CD4-positive, alpha-beta T cell treated with Interleukin-6 at 100 ng/mL for 8 hours (primary cell): ENCODE measurements around the gene SLC25A22.

ENCODE experiments used
- DNase-seq: peaks from one replicate; pipeline ENCODE4 v3.0.0-alpha.2; 2020; ENCODE audit warnings: mixed read lengths, low spot score

Gene SLC25A22

DNA sequence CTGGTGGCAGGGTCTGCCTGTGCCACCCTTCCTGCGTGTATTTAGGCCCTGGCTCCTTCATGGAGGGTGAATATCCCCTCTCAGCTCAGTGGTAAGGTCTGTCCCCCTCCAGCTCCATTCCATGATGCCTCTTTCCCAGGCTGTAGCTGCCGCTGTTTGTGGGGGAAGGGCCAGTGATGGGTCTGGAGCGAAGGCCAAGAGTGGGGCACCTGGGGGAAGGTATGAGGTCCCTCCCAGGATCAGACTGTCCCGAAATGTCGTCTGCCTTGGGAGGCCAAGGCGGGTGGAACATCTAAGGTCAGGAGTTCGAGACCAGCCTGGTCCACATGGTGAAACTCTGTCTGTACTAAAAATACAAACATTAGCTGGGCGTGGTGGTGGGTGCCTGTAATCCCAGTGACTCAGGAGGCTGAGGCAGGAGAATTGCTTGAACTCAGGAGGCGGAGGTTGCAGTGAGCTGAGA, 35.8 kb upstream of the SLC25A22 start:
- no peak for DNase-seq

DNA sequence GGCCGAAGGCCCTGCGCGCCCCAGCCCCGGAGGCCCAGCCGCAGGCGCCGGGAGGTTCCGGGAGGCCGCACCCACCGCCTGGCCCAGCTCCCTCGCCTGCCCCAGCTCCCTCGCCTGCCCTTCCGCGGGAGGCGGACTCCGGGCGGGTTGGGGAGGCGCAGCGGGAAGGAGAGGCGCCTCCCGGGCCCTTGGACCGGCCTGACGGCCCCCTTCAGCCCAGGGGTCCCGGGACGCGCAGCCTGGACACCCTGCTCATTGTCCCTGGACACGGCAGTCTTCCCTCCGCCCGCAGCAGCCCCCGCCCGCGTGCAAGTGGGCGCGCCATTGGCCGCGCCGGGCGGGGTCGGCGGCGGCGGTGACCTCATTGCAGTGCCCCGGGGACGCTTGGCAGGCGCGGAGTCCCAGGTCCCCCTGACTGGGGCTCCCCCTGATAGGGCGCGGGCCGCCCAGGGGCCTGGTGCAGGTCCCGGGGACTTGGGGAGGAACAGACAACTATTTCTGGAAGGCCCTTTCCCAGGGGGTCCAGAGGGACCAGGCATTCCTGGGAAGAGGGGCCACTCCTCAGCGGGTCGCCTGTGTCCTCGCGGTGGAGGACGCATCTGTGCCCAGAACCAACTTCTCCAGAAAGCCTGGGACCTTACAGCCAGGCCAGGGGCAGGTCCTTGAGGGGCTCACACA, 35.2 kb upstream of the SLC25A22 start:
- no peak for DNase-seq

DNA sequence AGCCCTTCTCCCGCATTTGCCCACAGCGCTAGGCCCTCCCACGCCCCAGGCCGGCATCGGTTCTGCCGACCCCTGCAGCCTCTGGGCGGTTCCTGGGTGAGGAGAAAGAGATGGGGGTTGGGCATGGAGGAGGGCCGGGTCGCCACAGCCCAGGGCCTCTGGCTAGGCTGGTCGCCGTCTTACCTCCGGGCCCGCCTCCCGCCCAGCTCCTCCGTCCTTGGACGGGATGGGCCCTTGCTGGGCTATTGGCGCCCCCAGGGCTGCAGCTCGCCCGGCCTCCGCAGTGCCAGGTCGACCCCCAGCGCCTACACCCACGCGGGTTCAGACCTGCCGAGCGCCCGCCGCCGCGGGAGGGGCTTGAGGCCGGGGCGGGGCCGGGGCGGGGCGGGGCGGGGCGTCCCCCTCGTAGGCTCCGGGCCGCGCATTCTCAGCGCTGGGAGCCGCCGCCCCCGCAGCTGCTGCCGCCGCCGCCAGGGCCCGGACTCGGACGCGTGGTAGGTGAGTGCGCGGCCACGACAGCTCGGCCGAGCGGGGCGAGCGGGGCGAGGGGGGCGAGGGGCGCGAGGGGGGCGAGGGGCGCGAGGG, 34.5 kb upstream of the SLC25A22 start, which contains the start of gene CD151:
TSS of gene CD151 (plus strand) at position 424 of the 585 bp plus-strand sequence. CDS start 3,118 bp downstream, outside the sequence.
- peak; percentile 50 for DNase-seq

DNA sequence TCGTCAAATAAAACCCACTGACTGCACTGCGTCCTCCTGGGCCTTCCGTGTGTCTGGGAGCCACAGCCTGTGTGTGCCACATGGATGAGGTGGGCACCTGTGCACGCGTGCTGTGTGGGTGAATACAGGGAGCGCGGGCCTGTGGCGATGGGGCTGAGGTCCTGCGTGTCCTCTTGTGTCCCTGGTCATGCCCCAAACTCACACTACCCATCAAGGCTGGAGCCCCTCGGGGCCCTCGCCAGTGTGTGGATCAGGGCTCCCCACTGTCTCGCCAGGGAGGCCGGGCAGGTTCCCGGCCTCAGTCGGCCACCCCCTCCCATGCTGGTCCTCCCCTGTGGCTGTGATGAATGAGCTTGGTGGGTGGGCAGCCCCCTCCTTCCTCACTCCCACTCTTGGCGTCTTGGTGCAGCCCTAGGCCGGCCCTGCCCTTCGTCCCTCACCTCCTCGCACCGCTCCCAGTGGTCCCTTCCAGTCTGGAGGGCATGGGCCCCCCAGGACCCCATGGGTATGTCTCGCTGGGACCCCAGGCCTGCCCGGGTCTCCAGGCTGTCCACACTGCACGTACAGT, 34.0 kb upstream of the SLC25A22 start:
- DNase-seq: no peak

- DNase-seq: no peak
Observed at GRCh38 chr11:831118-831864, 33.2 kb upstream of the SLC25A22 start.

- peak; percentile 35 for DNase-seq
Observed at GRCh38 chr11:830295-831117, 32.4 kb upstream of the SLC25A22 start.

DNA sequence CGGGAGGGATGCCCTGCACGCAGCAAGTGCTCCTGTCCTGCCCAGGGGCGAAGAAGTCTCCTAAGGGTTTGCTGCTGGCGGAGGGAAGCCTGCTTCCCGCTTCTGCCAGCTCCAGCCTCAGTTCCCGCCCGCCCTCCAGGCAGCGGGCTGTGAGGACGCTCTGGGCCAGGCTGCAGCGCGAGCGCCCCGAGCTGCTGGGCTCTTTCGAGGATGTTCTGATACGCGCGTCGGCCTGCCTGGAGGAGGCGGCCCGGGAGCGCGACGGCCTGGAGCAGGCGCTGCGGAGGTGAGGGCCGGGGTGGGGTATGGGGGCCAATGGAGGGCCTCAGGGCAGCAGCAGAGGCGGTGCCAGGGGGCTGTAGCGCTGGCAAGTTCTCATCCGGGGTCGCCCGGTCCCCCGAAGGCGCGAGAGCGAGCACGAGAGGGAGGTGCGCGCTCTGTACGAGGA, 31.8 kb upstream of the SLC25A22 start:
- DNase-seq: no peak

- DNase-seq: no peak
Observed at GRCh38 chr11:829176-829846, 31.2 kb upstream of the SLC25A22 start.

GRCh38 chr11:828506-829175, 30.6 kb upstream of the SLC25A22 start:
- no peak for DNase-seq

DNA sequence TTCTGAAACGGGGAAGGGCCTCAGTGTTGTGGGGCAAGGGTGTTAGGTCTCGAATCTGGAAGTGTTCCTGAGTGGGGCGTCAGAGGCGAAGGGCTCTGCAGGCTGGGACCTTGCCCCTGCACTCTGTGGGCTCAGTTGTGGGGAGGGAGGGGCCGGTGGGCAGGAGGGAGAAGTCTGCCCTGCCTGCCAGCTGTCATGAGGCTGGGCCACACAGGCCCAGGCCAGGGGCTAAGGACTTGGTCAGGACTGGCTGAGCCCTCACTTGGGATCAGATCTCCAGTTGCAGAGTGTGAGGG, 29.8 kb upstream of the SLC25A22 start, which contains the start of gene CRACR2B:
TSS of gene CRACR2B (plus strand) at position 23 of the 296 bp plus-strand sequence. CDS start 689 bp downstream, outside the sequence.
- no peak for DNase-seq

GRCh38 chr11:827146-827896, 29.2 kb upstream of the SLC25A22 start:
- no peak for DNase-seq

DNA sequence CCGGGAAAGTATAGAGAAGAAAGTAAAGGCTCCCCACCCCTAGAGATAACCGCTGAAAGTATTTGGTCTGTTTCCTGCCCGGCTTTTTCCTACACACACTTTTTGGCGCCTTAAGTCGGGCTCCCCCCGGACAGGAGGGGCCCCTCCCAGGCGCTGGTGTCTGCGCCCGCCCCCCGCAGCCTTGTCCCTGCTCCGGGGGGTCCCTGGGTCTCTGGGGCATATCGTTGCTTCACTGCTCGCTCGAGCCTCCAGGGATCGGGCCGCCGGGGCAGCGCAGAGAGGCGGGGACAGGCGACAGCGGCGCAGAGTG, 28.7 kb upstream of the SLC25A22 start:
- DNase-seq: no peak

DNA sequence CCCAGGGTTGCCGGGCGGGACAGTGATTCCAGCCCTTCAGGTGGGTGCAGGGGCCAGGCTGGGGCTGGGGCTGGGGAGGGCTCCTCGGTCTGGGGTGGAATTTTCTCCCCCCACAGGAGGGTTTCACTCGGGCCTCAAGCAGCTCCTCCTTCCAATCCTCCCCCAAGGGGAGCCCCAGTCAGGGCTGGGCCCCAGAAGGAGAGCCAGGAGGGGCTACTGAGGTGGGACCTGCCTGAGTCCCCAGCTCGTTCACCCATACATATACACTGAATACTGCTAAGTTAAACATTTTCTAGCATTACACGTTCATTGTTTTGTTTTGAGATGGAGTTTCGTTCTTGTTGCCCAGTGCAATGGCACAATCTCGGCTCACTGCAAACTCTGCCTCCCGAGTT, 28.1 kb upstream of the SLC25A22 start:
- DNase-seq: no peak

GRCh38 chr11:825366-826226, 27.5 kb upstream of the SLC25A22 start:
- no peak for DNase-seq

- no peak for DNase-seq
Observed at GRCh38 chr11:824942-825341, 26.9 kb upstream of the SLC25A22 start.

DNA sequence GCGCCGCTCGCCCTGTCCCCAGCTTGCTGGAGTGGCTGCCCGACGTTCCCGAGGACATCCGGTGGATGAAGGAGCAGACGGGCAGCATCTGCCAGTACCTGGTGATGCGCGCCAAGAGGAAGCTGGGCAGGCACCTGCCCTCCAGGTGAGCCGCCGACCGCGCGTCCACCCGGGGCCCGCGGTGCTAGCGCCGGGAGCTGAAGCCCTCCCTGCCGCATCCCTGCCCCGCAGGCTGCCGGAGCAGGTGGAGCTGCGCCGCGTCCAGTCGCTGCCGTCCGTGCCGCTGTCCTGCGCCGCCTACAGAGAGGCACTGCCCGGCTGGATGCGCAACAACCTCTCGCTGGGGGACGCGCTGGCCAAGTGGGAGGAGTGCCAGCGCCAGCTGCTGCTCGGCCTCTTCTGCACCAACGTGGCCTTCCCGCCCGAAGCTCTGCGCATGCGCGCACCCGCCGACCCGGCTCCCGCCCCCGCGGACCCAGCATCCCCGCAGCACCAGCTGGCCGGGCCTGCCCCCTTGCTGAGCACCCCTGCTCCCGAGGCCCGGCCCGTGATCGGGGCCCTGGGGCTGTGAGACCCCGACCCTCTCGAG, 26.3 kb upstream of the SLC25A22 start:
- DNase-seq: no peak

DNA sequence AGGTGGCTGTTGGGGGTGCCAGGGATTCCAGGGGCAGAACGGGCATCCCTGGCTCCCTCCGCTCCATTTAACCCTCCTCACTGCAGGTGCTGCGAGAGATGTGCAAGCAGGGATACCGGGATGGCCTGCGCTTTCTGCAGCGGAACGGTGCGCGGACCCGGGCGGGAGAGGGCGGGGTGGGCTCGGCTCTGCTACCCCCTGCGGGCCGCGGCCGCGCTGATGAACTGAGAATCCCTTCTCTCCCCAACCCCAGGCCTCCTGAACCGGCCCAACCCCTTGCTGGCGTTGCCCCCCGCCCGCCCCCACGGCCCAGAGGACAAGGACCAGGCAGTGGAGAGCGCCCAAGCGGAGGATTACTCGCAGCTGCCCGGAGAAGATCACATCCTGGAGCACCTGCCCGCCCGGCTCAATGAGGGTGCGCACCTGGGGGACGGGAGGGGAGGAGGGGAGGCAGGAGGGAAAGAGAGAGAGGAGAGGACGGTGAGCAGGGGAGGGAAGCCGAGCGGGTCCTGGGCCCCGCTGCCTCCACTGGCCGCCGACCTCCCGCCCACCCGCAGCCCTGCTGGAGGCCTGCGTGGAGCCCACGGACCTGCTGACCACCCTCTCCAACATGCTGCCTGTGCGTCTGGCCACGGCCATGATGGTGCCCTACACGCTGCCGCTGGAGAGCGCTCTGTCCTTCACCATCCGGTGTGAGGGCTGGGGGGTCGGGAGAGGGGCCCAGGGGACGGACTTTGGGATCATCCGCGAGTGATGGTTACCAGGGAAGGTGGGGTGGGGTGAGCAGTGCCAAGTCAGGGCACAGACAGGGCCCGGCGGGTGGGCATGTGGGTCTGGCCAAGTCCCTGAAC, 25.6 kb upstream of the SLC25A22 start:
- no peak for DNase-seq
